HepG2 (cell line): Measurements from ENCODE around the gene FMNL2. TPM values are rescaled to one million over a fixed set of nuclear protein-coding genes. Genes with fewer than 3 reads are reported as not detected.
A peak's percentile ranks its signal among the peaks of the same experiment; 100 is the strongest.

Experiments
- ATF1 ChIP-seq: IDR thresholded peaks from 2 replicates; pipeline ENCODE4 v1.6.1; 2016; ENCODE audit warnings: mild to moderate bottlenecking, control low read depth
- CREM ChIP-seq, 2 experiments: sonication (generic) in 1 of 2; formaldehyde crosslinking in 1 of 2; IDR thresholded peaks; 2 replicates each; pipeline versions ENCODE4 v1.4.0 to v1.6.1; 2016 to 2020; ENCODE audit warnings: antibody characterized with exemption in 1 of 2, mild to moderate bottlenecking in 1 of 2, missing genetic modification reagents in 1 of 2
- FOSL1 ChIP-seq: sonication (generic); formaldehyde crosslinking; IDR thresholded peaks from 2 replicates; pipeline ENCODE4 v1.9.0; 2021; ENCODE audit warnings: missing genetic modification reagents, borderline replicate concordance
- GATAD2A ChIP-seq: IDR thresholded peaks from 2 replicates; pipeline ENCODE4 v1.6.1; 2016
- HMG20A ChIP-seq: IDR thresholded peaks from 2 replicates; pipeline ENCODE4 v1.6.1; 2016; ENCODE audit warnings: borderline replicate concordance
- KAT8 ChIP-seq: IDR thresholded peaks from 2 replicates; pipeline ENCODE4 v1.6.1; 2016; ENCODE audit warnings: missing genetic modification reagents, missing compliant biosample characterization
- KLF16 ChIP-seq, 2 experiments: sonication (generic) in 1 of 2; formaldehyde crosslinking in 1 of 2; IDR thresholded peaks; 2 replicates each; pipeline versions ENCODE4 v1.6.1 to v1.8.0; 2016 to 2023; ENCODE audit warnings: missing genetic modification reagents in 2 of 2, missing compliant biosample characterization in 1 of 2
- NR2F6 ChIP-seq, 2 experiments: IDR thresholded peaks; 2 replicates each; pipeline ENCODE4 v1.6.1; 2016; ENCODE audit warnings: antibody characterized with exemption in 1 of 2, mild to moderate bottlenecking in 1 of 2
- ONECUT2 ChIP-seq: sonication (generic); formaldehyde crosslinking; IDR thresholded peaks from 2 replicates; pipeline ENCODE4 v1.4.0; 2020; ENCODE audit warnings: missing genetic modification reagents
- SAP130 ChIP-seq: IDR thresholded peaks from 2 replicates; pipeline ENCODE4 v1.6.1; 2016; ENCODE audit warnings: low read depth
- SETDB1 ChIP-seq: sonication (generic); formaldehyde crosslinking; IDR thresholded peaks from 2 replicates; pipeline ENCODE4 v1.5.1; 2020; ENCODE audit warnings: missing genetic modification reagents, mild to moderate bottlenecking, borderline replicate concordance
- SIX1 ChIP-seq: sonication (generic); formaldehyde crosslinking; IDR thresholded peaks from 2 replicates; pipeline ENCODE4 v1.4.0; 2020; ENCODE audit warnings: missing genetic modification reagents, borderline replicate concordance
- SKI ChIP-seq: fragments of 450-650 bp; IDR thresholded peaks from one replicate; pipeline ENCODE4 v1.6.1; 2018; ENCODE audit warnings: mild to moderate bottlenecking; ENCODE audit not compliant: partially characterized antibody
- SMAD3 ChIP-seq: sonication (generic); formaldehyde crosslinking; IDR thresholded peaks from 2 replicates; pipeline ENCODE4 v1.4.0; 2020; ENCODE audit warnings: missing genetic modification reagents
- SMARCC2 ChIP-seq: fragments of 450-650 bp; IDR thresholded peaks from 2 replicates; pipeline ENCODE4 v1.6.1; 2017; ENCODE audit warnings: antibody characterized with exemption, mild to moderate bottlenecking
- TEAD3 ChIP-seq: optimal IDR thresholded peaks from 2 replicates; pipeline ENCODE3; 2016; ENCODE audit warnings: borderline replicate concordance
- ZNF24 ChIP-seq: fragments of 450-650 bp; IDR thresholded peaks from 2 replicates; pipeline ENCODE4 v1.6.1; 2017; ENCODE audit warnings: antibody characterized with exemption, mild to moderate bottlenecking
- ZNF609 ChIP-seq: sonication (generic); formaldehyde crosslinking; IDR thresholded peaks from 2 replicates; pipeline ENCODE4 v1.4.0; 2020; ENCODE audit warnings: mild to moderate bottlenecking, missing genetic modification reagents, borderline replicate concordance
- ZNF670 ChIP-seq: sonication (generic); formaldehyde crosslinking; IDR thresholded peaks from 2 replicates; pipeline ENCODE4 v1.8.0; 2022; ENCODE audit warnings: mild to moderate bottlenecking, missing genetic modification reagents, borderline replicate concordance
- polyA plus RNA-seq, 8 experiments: library from polyadenylated mRNA; depleted of rRNA in 3 of 8; stranded (reverse) in 7 of 8; unstranded in 1 of 8; fragments of >200 nt; fragmentation: Illumina TruSeq in 4 of 8; extraction: Trizol in 4 of 8; gene quantifications; 2 replicates each; pipeline versions ENCODE4 v1.2.1 to v1.2.3, GENCODE V29; 2011 to 2016; ENCODE audit warnings: low read depth in 4 of 8, missing spikeins in 1 of 8, mixed read lengths in 1 of 8; ENCODE audit not compliant: insufficient read depth in 1 of 8
- total RNA-seq, 5 experiments: library from RNA; depleted of rRNA; stranded (reverse); fragments of >200 nt; fragmentation: Illumina TruSeq; extraction: Trizol; gene quantifications; 2 replicates each; pipeline ENCODE4 v1.2.3, GENCODE V29; 2016; ENCODE audit warnings: low read depth in 1 of 5
- TF ChIP-seq, protein P1 (sequence below): IDR thresholded peaks from 2 replicates; pipeline ENCODE4 v1.6.1; 2016; ENCODE audit warnings: missing compliant biosample characterization, missing genetic modification reagents, borderline replicate concordance
- TF ChIP-seq, protein P2 (sequence below): sonication (generic); formaldehyde crosslinking; IDR thresholded peaks from 2 replicates; pipeline ENCODE4 v1.4.0; 2020; ENCODE audit warnings: missing genetic modification reagents, mild to moderate bottlenecking, borderline replicate concordance

The FMNL2 gene
- total and polyA plus RNA-seq, 2 of the 13 experiments (the other 11 are each of a cell fraction or from before 2014, with no cell fraction given) = 66.5 to 67.7 TPM

DNA sequence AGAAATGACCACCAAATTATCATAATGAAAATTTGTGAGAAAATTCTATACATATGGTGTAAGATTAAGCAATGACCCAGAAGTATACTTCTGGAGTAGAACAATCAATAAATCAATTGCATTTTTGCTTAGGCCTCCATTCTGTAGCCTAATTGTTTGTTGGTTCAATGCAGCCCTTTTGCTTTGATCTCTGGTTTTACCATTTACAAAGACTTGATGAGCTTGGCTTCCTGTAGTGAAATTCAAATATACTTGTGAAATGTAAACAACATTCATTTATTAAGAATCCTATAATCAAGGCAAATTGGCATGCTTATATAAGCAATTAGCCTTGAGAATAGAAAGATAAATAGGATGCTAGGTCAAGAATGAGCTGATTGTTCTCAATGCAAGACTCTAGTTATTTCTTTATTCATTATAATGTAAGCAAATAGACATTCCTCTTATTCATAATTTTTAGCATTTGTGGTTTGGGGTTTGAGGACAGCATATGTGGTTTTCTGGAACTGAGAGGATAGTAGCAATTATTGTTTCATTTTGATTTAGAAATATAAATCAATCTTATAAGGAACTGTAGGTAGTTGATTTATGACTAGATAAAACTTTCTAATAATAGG, 9.7 kb downstream of the FMNL2 start (continued):
- TF ChIP-seq ZNF609 (CRISPR knock-in tag) (peak; percentile 95), SKI (peak; percentile 46), SMAD3 (CRISPR knock-in tag) (peak; percentile 96), GATAD2A (CRISPR knock-in tag) (peak; percentile 99), NR2F6 (IDR thresholded peaks at IDR 0.05) (peak; percentile 81), NR2F6 (CRISPR knock-in tag; IDR thresholded peaks at IDR 0.05) (0 out of 2 replicates have a peak, but pooled peaks have one; percentile 25), HMG20A (CRISPR knock-in tag) (peak; percentile 82; the same call in 1 of the 2 replicates), SETDB1 (CRISPR knock-in tag) (no peak), ONECUT2 (CRISPR knock-in tag) (peak; percentile 99), ZNF670 (CRISPR knock-in tag) (peak; percentile 35; the same call in 1 of the 2 replicates), CREM (IDR thresholded peaks at IDR 0.05) (peak; percentile 95), CREM (CRISPR knock-in tag; IDR thresholded peaks at IDR 0.05) (no peak), ATF1 (peak; percentile 60; the same call in 1 of the 2 replicates), ZNF24 (peak; percentile 83), SAP130 (CRISPR knock-in tag) (peak; percentile 49), KAT8 (peak; percentile 53), TEAD3 (CRISPR knock-in tag) (peak; percentile 88), SIX1 (CRISPR knock-in tag) (peak; percentile 84), FOSL1 (CRISPR knock-in tag) (peak; percentile 68; the same call in 1 of the 2 replicates), SMARCC2 (peak; percentile 96), KLF16 (CRISPR knock-in tag; IDR thresholded peaks at IDR 0.05) (peak in 1 of 2 experiments; percentile 91; a peak in 2 of 4 replicates)
- TF ChIP-seq, protein P1, sequence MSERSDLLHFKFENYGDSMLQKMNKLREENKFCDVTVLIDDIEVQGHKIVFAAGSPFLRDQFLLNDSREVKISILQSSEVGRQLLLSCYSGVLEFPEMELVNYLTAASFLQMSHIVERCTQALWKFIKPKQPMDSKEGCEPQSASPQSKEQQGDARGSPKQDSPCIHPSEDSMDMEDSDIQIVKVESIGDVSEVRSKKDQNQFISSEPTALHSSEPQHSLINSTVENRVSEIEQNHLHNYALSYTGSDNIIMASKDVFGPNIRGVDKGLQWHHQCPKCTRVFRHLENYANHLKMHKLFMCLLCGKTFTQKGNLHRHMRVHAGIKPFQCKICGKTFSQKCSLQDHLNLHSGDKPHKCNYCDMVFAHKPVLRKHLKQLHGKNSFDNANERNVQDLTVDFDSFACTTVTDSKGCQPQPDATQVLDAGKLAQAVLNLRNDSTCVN (CRISPR knock-in tag) = peak; percentile 92
- TF ChIP-seq, protein P2, sequence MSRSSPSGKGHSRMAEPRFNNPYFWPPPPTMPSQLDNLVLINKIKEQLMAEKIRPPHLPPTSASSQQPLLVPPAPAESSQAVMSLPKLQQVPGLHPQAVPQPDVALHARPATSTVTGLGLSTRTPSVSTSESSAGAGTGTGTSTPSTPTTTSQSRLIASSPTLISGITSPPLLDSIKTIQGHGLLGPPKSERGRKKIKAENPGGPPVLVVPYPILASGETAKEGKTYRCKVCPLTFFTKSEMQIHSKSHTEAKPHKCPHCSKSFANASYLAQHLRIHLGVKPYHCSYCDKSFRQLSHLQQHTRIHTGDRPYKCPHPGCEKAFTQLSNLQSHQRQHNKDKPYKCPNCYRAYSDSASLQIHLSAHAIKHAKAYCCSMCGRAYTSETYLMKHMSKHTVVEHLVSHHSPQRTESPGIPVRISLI (CRISPR knock-in tag) = no peak
